Embryonic facial prominence (tissue), 1 donor: ENCODE results near the gene MSMB.

Experiments used
- DNase-seq: peaks from one replicate; pipeline ENCODE4 v3.0.0-alpha.2; 2016; ENCODE audit errors: extremely low spot score

MSMB gene

GRCh38 chr10:46033602-46034011 is 12.5 kb downstream of the MSMB start:
- no peak for DNase-seq

DNA sequence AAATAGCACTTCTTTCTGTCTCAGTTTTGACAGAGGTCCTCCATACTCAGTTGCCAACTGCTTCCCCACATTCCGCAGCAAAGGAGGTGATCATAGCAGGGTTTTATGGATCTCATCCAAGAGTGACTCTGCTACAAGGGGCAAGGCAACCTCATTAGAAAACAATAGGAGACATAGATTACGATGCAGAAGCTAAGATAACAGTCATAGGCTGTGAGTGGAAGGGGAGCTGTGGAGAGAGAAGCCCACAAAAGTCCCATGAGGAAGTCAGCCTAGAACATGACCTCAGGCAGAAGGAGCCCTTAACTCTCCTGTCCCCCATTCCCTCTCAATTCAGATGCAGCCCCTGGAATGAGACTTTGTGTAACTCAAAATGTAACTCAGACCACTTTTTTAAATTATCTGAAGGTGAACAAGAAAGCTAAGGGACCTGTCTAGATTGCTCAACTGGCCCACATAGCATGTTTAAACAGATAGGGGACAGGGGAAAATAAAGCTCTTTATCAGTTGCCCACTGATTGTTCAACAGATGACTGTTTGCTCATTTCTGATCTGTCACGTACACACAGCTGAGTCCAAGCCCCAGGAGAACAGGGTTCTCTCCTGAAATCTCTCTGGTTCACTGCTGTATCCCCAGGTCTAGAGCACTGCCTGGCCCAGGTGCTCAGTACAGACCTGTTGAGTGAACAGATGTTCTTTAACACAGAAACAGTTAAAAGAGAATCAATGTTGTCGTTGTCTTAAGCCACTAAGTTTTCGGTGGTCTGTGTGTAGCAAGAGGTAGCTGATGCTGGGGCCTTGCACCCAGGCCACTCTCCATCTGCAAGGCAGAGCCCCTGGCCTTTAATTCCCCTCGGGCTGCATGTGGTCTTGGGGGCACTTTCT is 14.2 kb downstream of the MSMB start:
- DNase-seq: no peak

DNA sequence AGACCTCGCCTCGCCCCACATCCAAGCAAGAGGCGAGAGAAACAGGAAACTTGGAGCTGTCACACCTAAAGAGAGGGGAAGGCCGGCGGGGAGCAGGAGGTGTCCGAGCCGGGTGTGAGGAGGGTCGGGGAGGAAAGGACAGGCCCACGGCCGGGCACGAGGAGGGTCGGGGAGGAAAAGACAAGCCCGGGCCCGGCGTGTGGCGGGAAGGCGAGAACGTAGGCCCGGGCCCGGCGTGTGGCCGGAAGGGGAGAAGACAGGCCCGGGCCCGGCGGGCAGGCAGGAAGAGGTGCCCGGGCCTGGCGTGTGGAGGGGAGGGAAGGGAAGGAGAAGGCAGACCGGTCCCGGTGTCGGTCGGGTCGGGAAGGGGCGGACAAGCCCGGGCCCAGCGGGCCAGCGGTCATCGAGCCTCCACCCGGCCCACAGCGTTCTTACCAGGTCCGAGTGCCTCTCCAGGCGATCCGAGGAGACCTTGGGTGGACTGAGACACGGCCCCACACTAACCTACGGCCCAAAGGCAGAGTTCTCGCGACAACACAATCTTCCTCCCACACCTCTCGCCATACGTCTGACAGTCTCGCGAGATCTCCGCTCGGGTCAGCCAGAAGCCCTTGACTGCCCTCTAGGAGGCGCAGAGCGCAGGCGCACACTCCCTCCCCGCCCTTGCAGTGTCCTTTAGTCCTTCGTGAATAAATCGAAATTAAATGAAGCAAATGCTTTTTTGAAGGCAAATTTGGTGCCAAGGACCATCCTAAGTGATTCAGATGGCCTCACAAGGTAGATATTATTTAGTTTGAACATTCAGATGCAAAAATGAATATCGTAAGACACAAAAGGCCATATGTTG is 15.8 kb downstream of the MSMB start, which contains the start of gene NCOA4:
Gene NCOA4, minus strand, starts transcription at position 533 of the 847 bp plus-strand sequence. CDS start 13,943 bp downstream, outside the sequence.
- DNase-seq: peak; percentile 95

GRCh38 chr10:46029461-46030030 is 16.5 kb downstream of the MSMB start:
- DNase-seq: no peak

DNA sequence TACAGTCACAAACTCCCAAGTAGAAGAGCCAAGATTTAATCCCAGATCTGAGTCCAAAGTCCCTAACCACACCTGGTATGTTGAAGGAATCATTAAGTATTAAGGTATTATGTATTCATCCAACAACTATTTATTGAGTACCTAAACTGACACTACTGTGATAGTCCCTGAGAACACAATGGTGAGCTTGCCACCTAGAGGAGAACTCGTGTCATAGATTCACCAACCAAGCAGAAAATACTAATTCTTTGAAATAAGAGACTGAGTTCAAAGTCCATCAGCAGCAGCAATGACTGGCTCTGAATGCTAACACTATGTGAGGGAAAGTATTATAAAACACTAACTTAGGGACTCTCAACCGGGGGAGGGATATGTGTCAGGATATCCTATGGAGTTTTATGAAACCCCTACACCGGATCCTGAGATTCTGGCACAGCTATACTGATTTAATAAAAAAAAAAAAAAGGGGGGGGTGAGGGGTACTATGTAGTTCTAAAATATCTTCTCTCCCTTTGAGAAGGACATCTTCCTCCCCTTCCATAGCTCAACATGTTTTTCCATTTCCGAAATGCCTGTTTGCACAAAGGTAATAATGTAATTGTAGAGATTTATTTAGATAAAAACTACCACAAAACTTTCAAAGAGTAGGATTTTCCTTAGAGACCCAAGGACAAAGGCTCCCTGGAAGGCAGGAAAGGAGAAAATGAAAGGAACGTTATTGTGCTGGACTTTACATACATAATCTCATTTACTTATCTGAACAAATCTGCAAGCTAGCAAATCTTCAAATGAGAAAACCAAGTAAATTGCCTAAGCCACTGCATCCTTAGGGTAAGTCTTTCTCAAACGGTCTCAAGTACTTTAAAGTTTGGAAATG is 17.2 kb downstream of the MSMB start:
- no peak for DNase-seq

GRCh38 chr10:46026106-46026505 is 20.0 kb downstream of the MSMB start:
- DNase-seq: no peak

- no peak for DNase-seq
Measured at GRCh38 chr10:46025406-46025805, 20.7 kb downstream of the MSMB start.

DNA sequence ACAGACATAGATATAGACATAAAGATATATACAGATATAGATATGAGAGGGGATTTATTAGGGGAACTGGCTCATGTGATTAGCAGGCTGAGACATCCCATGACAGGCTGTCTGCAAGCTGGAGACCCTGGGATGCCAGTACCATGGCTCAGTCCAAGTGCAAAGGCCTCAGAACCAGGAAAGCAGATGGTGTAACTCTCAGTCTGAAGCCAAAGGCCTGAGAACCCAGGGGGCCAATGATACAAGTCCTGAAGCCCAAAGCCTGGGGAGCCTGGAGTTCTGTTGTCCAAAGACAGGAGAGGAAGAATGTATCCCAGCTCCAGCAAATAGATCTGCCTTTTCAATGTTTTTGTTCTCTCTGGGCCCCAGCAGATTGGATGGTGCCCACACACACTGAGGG is 21.1 kb downstream of the MSMB start:
- no peak for DNase-seq

DNA sequence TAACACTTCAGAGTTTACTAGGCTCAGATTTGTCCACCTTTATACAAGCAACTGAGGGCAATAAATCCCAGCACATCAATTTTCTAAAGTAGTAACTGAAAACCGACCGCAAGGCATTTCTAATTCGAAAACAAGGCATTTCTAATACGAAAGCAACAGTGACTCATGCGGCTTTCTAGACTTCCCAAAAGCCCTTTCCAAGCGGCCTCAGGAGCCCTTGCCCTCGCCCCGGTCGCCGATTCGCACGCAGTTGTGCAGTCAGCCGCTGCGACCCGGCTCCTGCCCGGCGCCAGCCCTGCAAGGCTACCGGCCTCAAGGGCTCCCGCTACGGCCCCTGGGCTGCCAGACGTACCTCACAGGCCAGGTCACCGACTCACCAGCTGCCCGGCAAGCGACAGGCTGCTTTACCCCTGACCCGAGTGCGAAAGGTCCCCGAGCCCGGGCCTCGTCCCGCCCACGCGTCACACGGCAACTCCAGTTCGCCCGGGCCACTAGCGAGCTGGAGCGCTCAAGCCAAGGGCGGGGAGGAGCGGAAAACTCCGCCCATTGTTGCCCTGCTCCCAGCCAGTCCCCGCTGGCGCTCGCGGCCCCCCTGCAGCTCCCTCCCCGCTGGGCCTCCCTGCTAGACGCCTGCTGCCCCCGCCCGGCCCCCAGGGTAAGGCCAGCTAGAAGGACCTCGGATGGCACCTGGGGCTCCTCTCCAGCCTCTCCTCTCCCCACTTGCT is 22.9 kb downstream of the MSMB start:
- peak; percentile 45 for DNase-seq

DNA sequence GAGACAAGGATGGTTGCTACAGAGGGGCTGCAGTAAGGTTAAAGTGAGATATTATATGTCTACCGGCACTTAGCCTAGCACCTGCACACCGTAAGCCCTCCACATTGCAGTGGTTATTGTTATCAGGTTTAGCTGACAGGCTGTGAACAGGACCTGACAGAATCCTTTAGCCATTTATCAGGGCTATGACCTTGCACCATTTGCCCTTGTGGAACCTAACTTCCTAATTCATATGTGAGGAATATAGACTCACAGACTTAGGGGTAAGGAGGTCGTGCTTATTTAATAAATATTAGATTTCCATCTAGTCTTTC is 25.8 kb downstream of the MSMB start:
- DNase-seq: no peak

DNA sequence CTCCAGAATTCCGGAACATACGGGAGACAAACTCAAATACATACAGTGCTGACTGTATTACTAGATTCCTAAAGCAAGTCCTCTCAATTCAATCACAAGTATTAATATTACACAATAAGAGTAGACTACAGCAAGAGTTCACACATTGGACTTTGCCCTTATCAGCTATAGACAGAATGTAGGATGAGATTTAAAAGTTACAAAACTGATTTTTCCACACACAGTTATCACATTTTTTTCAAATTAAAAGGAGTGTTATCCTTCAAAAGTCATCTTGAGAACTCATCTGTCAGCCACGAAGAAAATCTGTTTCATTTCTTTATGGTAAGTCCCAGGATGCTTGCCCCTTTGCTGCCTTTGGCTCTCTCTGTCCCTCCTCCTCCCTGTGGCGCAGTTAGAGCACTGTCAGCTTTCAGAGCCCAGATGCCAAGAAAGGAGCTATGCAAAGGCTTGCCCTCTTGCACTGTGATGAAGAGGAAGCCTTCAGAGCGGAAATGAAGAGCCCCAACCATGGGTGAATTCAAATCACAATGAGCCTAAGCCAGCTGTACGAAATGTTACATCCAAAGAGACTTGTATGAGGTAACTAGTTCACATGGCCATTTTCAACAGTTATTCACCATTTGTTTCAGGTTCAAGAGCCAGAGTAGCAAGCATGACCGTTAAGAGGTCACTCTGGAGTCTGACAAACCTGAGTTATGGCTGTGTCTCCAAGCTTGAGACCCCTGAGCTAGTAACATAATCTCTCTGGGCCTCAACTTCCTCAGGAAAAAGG is 26.3 kb downstream of the MSMB start:
- no peak for DNase-seq

DNA sequence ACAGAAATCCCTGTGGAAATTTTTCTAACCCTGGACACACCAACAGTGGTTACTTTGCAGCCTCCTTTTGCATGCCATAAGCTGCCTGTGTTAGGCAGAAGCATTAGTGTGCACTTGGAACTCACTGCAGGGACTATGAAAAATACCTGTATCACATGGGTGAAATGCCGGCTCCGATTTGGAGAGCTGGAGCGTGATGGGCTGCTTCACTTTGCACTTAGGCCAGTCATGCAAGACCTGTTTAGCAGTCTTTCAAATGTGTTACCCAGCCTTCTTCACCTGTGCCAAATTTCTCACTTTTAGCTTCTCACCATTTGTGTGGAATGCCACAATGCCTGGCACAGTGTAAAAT is 26.9 kb downstream of the MSMB start:
- no peak for DNase-seq

DNA sequence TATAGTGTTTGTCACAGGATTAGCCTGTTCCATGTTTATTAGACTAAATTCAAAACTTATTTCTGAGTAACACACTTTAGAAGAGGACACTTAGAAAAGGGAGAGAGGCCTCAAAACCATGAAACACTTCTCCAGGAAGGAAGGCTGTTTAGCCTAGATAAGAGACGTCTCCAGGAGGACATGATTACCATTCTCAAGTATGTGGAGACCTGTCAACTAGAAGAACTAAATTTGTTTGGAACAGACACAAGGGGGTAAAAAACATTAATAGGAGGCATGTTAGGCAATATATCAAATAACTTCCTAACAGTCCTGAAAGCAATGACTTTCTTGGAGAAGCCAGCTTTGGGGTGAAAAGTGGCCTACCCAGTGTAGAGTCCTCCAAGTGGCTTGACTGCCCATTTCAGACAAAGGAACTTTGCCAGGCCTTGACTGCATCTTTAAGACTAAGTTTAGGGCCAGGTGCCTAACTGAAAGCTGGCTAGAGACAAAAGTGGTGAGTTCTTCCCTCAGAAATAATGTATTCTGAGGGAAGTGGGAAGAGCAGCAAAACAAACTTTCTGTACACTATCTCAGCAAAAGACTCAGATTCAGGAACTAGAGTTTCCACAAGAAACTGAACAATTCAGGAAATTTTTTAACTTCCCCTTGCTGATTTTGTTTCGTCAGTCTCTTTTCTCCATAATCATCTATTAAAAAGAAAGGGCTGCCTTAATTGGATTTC is 27.5 kb downstream of the MSMB start:
- no peak for DNase-seq

- DNase-seq: no peak
Measured at GRCh38 chr10:46017733-46018132, 28.3 kb downstream of the MSMB start.

DNA sequence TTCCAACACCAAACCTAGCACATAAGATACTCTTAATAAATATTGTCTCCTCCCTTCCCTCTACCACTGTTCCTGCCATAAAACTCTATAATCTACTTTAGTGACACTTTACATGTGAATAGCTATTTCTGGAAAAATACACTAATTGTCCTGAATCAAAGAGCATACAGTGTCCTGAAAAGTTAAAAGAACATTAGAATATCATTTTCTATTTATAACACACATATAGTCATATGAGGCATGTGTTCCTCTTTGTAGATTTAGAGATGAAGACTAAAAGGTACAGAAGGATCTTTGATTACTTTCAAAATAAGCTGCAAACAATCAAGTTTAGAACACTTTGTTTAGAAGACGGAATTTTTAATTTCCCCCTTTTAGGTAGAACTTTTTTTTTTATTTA is 29.3 kb downstream of the MSMB start:
- no peak for DNase-seq

- DNase-seq: no peak
Measured at GRCh38 chr10:46016190-46016589, 29.9 kb downstream of the MSMB start.

- no peak for DNase-seq
Measured at GRCh38 chr10:46014683-46015405, 31.2 kb downstream of the MSMB start.

DNA sequence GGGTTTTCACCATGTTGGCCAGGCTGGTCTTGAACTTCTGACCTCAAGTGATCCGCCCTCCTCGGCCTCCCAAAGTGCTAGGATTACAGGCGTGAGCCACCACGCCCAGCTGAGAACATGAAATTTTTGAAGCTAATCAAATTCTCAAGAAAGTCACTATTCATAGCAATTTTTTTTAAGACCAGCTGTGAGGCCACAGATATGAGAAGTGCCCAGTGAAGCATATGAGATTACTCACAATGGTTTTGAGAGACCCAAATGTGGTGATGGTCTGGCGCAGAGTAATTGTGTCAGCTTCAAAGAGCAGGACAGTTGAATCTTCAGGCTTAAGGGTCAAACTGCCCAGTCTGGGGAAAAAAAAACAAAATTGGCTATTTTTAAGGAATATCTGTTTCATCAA is 31.9 kb downstream of the MSMB start:
- no peak for DNase-seq

- DNase-seq: no peak
Measured at GRCh38 chr10:46012746-46013145, 33.3 kb downstream of the MSMB start.
